ENCODE measurements around the gene LTF.

The LTF gene

DNA sequence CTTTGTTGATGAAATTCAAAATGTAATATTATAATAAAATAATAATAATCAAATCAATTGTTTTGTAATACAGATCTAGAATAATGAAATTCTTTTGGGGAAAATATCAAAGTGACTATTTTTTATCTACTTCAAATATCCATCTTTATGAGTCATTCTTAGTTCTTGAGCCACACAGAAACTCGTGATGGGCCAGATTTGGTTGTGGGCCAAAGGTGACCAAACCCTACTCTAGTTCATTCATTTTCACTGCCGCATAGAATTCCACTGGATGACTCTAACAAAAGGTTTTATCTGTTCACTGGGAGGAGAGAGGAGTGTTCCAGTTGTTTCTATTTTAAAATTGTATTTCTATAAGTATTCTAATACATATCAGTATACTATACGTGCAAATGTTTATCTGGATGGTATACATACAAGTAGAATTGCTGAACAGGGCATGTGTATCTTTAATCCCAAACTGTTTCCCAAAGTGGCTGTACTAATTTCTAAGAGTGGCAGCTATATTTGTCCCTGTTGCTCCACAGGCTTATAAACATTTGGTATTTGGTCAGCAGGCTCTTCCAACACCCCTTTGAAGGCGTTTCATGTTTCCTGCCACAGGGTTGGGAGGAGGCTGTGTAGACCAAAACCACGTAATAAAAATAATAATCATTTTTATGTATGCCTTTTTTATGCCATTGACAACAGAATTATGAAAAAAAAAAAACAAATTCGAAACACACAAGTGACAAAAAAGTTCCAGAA is 25.8 kb upstream of the LTF start:
- no peak for DNase-seq

DNA sequence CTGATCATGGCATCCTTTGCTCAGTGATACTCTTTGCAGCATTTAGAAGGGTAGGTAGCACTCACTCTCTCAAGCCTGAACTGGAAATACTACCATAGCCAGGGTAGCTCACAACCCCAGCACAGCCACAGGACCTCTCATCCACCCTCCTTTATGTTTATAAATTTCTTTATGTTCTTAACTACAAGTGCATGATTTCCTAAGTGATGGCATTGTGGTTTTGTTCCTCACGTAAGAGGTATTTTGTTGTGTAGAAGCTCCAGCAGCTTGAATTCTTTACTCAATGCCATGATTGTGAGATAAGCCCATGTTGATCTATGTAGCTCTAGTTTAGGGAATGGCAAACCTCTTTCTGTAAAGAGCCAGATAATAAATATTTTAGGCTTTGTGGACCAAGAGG is 25.2 kb upstream of the LTF start:
- peak; percentile 52 for DNase-seq

DNA sequence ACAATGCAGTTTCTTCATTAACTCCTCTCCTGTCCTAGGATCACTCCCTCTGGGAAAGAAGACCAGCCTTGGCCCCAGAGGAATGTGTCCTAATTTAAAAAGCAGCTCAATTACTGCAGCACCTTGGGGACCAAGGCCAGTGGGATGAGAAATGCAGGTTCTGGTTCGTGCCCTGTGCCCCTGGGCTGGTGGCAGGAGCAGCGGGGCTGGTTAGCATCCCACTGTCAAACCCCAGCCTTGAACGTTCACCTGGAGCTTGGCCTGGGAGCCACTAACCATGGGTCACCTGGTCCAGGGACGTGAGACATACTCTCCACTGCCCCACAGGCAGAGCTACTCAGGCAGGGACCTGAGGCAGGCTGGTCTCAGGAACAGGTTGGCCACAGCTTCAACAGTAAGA is 24.7 kb upstream of the LTF start:
- no peak for DNase-seq

DNA sequence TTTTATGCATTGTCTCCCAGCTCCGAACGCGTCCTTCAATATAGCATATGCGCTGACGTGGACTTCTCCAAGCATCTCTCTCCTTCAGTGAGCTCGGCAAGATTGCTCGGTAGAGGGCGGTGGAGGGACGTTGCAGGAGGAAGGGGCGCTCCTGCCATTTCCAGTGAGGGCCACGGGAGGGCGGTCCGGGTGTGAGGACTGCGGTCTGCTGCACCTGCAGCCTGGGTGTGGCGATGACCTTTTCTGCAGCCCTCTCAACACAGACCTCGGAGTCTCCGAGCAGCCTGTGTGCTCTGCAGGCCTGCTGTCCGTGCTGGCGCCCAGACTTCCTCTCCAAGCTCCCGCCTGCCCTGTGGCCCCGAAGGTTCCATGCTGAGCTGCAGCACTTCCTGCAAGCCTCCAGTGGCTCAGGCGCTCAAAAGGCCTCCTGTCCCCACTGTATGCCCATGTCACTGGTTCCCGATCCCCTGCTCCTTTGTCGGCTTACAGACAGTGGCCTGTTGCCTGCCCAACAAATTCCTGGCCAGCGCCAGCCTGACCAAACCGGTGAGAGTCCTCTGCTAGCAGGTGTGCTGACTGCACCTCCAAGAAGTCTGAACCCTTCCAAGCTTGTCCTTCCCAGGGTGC is 24.1 kb upstream of the LTF start:
- DNase-seq, result peak; percentile 83

DNA sequence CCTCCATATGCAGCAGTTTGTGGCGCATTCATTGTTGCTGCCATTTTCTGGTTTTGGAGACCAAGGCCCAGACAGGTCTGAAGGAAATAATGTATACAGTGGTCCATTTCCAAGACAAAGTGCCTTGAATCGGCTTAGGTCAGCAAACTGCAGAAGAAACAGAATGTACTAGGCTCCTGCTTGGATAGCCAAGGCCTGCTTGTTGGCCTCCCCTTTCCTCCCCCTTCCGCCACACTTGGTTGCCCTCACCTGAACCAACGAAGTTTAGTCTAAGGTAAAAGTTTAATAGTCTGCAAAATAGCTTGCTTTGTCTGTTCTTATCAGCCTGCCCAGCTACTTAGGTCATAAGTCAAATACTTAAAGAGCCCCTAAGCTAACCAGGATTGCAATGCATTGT is 21.1 kb upstream of the LTF start:
- no peak for DNase-seq

DNA sequence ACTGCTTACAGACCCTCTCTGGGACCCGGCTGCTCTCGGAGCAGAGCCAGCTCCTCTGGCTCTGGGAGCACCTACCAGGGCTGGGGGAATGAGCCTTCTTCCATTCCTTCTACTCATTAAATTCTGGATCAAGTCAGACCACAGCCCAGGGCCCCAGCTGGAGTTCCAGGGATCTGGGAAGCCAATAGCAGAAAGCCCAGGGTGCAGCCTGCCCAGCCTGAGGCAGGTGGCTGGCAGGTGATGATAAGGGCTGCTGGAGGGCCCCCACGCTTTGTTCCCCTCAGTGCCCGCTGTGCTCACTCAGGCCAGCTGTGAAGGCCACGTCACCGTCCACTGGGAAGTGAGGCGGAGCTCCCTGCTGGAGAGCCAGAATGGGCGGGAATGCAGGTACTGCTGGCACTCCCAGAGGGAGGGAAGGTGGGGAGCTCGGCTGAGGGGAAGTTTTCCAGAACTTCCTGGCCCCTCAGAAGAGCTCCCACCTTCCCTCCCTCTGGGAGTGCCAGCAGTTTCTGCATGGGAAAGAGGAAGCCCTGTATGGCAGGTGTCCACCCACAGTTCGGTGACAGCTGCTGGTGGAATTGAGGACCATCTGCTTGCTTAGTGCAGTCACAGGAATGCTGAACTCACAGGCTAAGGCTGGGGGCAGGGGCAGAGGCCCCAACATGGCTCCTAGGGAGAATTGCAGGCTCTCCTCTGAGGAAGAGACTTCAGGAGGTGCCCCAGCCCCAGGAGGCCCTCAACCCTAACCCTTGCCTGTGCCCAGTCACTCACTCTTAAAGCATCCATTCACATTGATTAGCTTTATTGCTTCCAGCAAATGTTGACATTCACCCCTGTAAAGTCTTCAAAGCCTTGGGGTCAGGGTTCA is 20.4 kb upstream of the LTF start:
- DNase-seq, result no peak

DNA sequence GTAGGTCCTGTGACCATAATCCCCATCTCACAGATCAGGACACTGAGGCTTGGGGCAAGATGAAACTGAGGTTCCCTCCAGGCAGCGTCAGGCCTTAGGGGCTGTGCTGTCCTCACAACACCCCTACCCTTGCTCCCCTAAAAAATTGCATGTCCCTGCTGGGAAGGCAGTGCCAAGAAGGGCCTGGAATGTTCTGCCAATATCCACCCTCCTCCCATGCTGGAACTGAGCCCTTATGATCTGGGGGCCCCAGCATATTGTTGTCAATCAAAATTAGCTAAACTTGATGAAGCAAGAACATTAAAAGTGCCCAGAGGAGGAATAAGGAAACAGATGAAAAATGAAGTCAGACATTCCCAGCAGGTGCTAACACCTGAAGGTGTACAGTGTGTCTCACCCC is 19.7 kb upstream of the LTF start:
- no peak for DNase-seq

DNA sequence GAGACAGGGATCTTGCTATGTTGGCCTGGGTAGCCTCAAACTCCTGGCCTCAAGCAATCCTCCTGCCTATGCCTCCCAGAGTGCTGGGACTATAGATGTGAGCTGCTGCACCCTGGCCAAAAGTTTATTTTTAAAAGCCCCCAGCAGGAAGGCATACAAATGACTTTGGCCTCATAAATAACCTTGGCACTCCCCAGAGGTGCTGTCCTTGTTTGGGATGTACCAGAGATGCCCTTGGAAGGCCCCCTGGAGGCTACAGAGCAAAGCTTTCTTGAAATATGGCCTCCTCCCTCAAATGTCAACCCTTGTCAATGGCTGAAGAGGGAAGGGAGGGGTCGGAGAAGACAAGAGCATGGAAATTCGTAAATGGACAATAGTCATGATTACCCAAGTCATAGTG is 19.1 kb upstream of the LTF start:
- DNase-seq, result no peak

DNA sequence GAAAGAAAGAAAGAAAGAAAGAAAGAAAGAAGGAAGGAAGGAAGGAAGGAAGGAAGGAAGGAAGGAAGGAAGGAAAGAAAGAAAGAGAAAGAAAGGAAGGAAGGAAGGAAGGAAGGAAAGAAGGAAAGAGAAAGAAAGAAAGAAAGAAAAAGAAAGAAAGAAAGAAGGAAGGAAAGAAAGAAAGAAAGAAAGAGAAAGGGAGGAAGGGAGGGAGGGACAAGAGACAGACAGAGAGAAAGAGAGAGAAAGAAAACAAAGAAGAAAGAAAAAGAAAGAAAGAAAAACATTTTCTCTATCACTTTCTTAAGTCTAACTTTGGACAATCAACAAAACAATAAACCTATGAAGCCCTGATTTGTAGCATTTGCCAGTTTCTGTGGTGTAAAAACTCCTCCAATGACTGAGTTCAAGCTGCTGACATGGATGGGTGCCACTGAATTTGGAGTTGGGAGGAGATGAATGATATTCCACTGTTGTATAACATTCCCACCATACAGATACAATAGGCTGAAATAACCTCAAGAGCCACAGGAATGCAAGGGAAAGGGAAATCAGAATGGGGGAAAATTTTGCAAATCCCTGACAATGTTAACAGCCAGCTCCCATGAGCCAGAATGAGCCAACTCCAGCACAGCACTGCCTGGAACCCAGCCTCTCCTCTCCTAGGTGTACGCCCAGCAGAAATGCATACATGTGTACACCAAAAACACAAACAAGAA is 18.1 kb upstream of the LTF start:
- peak; percentile 92 for DNase-seq

DNA sequence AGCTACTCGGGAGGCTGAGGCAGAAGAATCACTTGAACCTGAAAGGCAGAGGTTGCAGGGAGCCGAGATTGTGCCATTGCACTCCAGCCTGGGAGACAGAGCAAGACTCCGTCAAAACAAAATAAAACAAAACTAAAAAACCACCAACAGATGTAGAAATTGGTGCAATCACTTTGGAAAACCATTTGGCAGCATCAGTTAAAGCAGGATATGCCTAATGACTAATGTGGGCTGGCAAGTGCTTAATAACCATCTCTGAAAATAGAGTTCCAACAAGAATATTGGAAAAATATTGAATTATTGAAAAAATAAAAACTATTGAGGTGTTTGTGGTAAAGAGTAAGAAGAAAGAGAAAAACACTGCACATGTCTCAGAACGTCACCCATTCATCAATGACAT is 16.9 kb upstream of the LTF start:
- no peak for DNase-seq

DNA sequence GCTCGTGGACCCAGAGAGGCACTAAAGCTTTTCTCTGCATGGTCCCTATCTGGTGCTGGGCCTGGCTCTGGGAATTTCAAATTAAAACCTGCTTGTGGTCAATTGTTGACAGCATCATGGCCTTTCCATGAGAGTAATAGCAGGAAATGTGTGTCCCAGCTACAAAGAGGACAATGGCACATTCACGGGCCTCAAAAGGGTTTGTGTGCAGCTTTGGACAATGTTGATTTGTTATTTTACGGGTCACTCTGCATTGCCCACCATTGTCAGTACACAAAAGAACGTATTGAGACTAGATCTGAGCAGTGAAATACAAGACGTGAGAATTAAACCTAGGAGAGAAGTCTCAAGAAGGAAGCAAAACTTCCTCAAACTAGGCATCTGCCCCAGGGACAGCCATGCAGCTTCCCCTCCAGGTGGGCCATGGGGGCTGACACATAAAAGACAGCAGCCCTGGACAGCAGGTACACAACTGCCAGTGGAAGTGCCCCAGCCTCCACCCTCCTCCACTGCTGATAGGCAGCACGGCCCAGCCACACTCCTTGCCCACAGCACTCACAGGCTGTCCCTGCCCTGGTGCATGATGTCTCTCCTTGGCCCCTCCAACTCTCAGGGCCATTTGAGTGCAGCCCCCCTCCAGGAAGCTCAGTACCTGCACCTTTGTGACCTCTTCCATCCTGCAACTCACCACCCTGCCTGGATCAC is 15.9 kb upstream of the LTF start:
- no peak for DNase-seq

DNA sequence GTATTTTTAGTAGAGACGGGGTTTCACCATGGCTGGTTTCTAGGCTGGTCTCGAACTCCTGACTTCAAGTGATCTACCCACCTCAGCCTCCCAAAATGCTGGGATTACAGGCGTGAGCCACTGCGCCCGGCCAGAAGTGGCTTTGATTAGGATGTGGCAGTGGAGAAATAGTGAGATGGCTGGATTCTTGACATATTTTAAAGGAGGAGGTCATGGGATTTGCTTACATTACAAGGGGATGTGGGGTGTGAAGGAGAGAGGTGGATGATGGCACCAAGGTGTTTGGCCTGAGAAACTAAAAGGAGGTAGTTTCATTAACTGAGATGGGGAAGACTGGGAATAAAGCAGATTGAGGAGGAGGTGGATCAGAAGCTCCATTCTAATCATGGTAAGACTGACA is 15.0 kb upstream of the LTF start:
- peak; percentile 26 for DNase-seq

DNA sequence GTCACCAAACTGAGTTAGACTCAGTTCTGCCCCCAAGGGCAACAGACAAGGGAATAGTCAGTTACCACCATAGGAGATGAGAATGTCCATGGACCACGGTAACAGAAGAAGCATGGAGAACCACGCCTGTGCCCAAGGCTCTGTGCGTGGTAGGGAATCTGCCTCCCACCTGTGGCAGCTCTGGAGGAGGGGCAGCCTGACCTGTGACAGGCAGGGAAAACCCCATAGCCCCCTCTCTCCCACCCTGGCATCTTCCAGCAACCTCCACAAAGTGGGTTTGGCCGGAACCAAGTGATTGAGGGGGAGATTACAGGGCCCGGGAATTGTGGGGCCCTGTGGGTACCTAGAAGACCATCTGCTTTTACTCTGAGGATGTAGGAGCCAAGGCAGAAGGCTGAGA is 14.3 kb upstream of the LTF start:
- no peak for DNase-seq

DNA sequence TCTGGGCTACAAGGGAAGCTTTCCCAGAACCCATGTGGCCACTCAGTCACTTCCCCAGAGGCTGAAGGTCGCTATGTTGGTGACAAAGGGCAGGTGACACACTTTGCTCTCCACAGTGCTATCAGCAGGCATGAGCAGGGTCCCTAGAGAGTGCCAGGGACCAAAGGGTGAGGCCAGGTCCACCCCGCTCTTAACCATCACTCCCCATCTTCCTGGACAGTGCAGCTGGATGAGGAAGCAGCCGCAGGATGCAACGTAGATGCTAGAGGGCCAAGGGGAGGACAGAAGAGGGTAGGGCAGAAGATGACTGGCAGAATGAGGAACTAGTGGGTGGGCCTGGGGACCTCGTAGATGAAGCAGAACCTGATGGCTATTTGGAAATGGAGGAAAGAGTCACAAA is 13.6 kb upstream of the LTF start:
- DNase-seq, result no peak

DNA sequence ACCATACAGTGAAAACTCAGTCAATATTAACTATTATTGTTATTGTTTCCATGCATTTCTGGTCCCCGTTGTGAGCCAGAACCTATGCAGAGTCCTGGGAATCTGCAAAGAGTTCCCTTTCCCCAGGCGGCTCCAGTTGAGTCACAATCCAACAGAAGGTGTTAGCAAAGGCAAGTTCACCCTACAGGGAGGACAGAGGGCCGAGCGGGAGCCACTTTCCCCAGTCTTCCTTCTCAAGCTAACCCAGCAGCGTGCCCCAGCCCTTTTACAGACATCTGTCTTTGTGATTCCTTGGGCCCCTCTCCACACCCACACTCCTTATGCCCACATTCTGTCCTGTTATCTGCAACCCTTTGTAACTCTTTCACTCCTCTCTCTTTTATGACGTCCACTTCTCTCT is 13.1 kb upstream of the LTF start:
- DNase-seq, result no peak

DNA sequence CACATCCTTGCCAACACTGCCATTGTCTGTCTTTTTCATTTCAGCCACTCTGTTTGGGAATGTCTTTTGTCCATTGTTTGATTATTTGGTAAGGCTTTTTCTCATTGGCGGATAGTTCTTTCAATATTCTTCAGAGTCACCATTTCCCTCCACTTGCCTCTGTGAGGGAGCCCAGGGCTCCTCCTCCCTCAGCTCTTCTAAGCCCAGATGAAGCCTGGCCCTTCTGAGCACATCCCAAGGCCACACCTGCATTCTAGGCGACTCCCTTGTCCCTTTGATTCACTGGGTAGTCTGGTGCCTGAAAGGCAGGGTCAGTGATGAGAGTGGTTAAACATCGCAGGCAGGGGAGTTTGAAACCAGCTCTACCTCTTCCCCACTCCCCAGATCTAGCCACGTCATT is 12.4 kb upstream of the LTF start:
- no peak for DNase-seq

DNA sequence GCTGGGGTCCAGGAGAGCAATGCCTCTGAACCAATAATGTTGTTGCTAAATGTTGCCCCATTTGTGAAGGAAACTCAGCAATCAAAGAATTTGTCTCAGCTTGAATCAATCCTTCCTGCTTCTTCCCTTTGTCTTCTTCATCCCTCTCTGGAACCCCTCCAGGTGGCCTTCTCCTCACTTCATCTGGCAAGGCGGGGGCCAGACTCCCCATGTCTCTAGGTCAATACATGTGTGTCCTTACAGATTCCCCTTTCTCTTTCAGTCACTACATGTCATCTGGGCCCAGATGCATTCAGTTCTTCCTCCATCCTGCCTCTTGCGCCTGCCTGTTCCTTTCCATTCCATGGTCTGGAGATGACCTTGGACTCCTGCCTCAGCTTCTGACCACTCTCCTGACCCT is 8.0 kb upstream of the LTF start:
- no peak for DNase-seq

DNA sequence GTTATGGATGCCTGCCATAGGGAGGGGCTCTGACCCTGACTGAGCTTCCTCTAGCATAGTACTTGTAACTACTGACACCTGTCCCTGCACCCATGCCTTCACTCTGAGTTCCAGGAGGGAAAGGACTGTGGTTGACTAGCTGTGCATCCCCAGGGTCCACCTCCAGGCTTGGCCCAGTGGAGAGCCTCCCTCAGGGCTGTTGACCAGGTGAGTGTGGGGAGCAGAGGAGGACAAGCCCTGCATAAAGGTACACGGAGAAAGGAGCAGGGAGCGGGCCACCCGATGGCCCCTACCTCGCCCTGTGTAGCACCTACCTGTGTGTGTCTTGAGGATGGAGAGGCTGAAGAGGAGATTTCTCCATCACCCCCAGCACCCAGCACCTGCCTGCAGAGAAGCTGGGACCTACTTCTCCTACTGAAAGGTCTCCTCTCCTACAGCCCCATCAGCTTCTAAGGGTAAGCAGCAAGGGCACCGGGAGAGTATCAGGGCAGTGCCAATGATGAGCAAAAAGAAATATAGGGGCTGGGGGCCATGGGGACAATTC is 6.7 kb upstream of the LTF start:
- no peak for DNase-seq

DNA sequence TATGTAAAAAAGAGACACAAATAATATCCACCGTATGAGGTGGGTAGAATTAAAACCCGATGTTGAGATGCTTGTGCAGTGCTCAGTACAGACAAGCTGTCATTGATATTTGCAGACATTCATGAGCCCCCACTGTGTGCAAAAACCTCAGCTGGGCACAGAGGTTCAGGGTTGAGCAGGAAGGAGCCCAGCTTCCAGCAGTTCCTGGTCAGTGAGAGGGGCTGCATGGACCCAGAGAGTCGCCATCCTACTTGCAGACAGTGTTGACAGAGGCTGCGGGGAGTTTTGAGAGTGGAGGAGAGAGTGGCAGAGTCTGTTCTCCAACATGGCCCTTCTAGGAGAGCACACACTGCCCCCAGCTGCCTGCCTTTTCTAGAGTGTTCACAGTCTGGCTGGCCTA is 6.1 kb upstream of the LTF start:
- DNase-seq, result no peak

DNA sequence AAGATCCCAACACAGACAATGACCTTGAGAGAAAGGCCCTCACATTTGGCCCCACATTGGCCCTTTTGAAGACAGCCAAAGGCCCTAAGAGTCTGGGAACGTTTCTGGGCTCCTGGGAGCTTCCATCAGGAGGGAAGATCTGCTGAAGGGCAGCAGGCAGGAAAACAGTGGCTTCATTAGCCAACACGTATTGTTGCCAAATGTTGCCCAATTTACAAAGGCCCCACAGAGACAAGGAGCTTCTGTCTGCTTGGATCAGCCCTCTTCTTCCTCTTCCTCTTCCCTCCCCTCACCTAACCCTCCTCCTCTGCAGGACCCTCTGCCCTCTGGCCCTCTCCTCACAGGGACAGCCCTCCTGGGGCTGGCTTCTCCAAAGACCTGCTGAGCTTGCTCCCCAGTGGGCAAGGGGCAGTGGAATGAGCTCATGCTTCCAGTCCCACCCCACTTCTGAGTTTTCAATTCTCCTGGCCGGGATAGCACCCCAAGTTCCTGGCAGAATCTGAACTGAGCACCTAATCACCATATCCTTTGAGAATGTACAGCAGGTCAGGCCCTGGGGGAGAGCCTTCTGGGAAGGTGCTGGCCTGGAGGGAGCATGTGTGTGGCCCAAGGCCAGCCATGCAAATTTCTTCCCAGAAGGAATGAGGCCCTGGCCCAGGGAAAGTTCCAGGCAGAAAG is 5.1 kb upstream of the LTF start:
- no peak for DNase-seq

DNA sequence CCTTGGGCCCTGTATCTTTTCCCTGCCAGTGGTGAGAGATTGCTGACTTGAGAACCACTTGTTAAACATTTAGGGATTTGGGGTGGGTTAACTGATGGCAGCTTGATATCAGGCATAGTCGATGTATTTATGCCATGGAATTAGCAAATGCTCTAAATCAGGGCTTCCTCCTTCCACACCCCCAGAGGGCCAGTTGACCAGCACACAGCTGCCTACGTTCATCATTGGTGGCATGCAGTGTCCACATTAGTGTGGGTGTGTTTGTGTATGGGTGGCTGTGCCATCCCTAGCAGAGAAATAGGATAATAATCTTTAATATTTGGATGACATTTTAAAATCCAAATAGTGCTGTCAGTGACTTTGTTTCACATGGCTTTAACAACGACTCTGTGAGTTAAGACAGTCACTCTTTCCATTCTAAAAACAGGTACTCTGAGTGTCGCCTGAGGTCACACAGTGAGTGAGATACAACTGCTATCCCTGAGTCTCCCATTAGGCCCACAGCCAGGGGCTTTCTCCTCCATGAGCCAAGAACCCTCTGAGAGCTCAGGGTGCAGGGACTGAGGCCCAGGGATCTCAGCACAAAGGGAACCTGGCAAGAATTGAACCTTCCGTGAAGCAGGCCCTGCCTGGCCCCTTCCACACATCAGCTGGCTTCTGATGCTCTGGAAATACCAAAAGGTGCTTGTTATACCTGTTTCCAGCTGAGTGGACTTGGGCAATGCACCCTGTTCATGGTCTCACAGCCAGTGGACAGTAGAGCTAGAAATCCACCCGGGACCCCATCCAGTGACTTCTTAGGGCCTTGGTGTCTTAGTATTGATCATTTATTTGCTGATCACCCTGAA is 4.3 kb upstream of the LTF start:
- DNase-seq, result no peak
